SK-N-SH (cell line): Measurements from ENCODE around the gene ZNF592. TPM values are rescaled to one million over a fixed set of nuclear protein-coding genes. Genes with fewer than 3 reads are reported as not detected.

Experiments
- CTCF ChIA-PET: fragments of 300-600, 350-600 bp; formaldehyde crosslinking; extraction: SDS; loops from one replicate; lab custom pipeline; 2021; lab: Yijun Ruan, JAX
- POLR2A ChIA-PET: fragments of 350-600 bp; sonication (Branson Sonifier 250); formaldehyde crosslinking; extraction: SDS; loops from one replicate; lab custom pipeline; 2020; ENCODE audit warnings: antibody characterized with exemption, inconsistent platforms; lab: Yijun Ruan, JAX
- DNase-seq: peaks from one replicate; pipeline ENCODE4 v3.0.0; 2012
- H2AFZ ChIP-seq: fragments of 200-600 bp; sonication (generic); 2 replicates; pipeline ENCODE4 v1.8.1; 2016; ENCODE audit warnings: antibody characterized with exemption, mild to moderate bottlenecking, low read depth
- H3F3A ChIP-seq: fragments of 200-600 bp; sonication (generic); replicated peaks from 2 replicates; pipeline ENCODE3; 2016; ENCODE audit warnings: antibody characterized with exemption, mild to moderate bottlenecking; ENCODE audit not compliant: insufficient read depth
- H3K27ac ChIP-seq, 2 experiments: fragments of 200-500 bp in 1 of 2; fragments of 200-600 bp in 1 of 2; sonication (Bioruptor generic) in 1 of 2; sonication (generic), shearing (Covaris generic) in 1 of 2; 2 replicates each; pipeline versions ENCODE4 v1.5.1 to v1.6.1; 2014 to 2016; ENCODE audit warnings: low read depth in 2 of 2, inconsistent platforms in 1 of 2, low read length in 1 of 2, mild to moderate bottlenecking in 1 of 2, mixed read lengths in 1 of 2
- H3K27me3 ChIP-seq: fragments of 200-600 bp; sonication (generic), shearing (Covaris generic); 2 replicates; pipeline ENCODE4 v1.6.1; 2016; ENCODE audit warnings: mixed run types; ENCODE audit not compliant: insufficient read depth
- H3K36me3 ChIP-seq, 2 experiments: fragments of 200-500 bp in 1 of 2; fragments of 200-600 bp in 1 of 2; sonication (Bioruptor generic) in 1 of 2; sonication (generic) in 1 of 2; replicated peaks in 1 of 2; 2 replicates each; pipeline versions ENCODE3 to v1.5.1; 2014 to 2016; ENCODE audit warnings: low read length in 1 of 2, mild to moderate bottlenecking in 1 of 2; ENCODE audit not compliant: insufficient read depth in 2 of 2, control insufficient read depth in 1 of 2
- H3K4me1 ChIP-seq, 2 experiments: fragments of 200-500 bp in 1 of 2; fragments of 200-600 bp in 1 of 2; sonication (Bioruptor generic) in 1 of 2; sonication (generic), shearing (Covaris generic) in 1 of 2; 2 replicates each; pipeline versions ENCODE4 v1.5.1 to v1.6.1; 2014 to 2016; ENCODE audit warnings: low read depth in 1 of 2, low read length in 1 of 2, mixed run types in 1 of 2; ENCODE audit not compliant: insufficient read depth in 2 of 2, control insufficient read depth in 1 of 2
- H3K4me2 ChIP-seq: fragments of 200-600 bp; sonication (generic), shearing (Covaris generic); 2 replicates; pipeline ENCODE4 v1.6.1; 2017; ENCODE audit warnings: mixed run types
- H3K4me3 ChIP-seq, 2 experiments: fragments of 200-500 bp in 1 of 2; fragments of 200-600 bp in 1 of 2; sonication (Bioruptor generic) in 1 of 2; sonication (generic), shearing (Covaris generic) in 1 of 2; 2 replicates each; pipeline versions ENCODE4 v1.5.1 to v1.8.1; 2014 to 2016; ENCODE audit warnings: low read depth in 2 of 2, inconsistent platforms in 1 of 2, low read length in 1 of 2, mild to moderate bottlenecking in 1 of 2, mixed read lengths in 1 of 2, moderate library complexity in 1 of 2
- H3K79me2 ChIP-seq: fragments of 200-600 bp; sonication (generic); 2 replicates; pipeline ENCODE4 v1.8.1; 2017; ENCODE audit warnings: mild to moderate bottlenecking; ENCODE audit not compliant: insufficient read depth
- H3K9ac ChIP-seq: fragments of 200-600 bp; sonication (generic); 2 replicates; pipeline ENCODE4 v1.6.1; 2017; ENCODE audit warnings: mixed run types
- H3K9me2 ChIP-seq: fragments of 200-600 bp; sonication (generic); 2 replicates; pipeline ENCODE4 v1.6.1; 2017; ENCODE audit warnings: mixed run types
- H3K9me3 ChIP-seq: fragments of 200-600 bp; sonication (generic); 2 replicates; pipeline ENCODE4 v1.6.1; 2017; ENCODE audit warnings: mixed run types, mild to moderate bottlenecking, moderate library complexity
- H4K20me1 ChIP-seq: fragments of 200-600 bp; sonication (generic); 2 replicates; pipeline ENCODE4 v1.6.1; 2017; ENCODE audit warnings: mild to moderate bottlenecking, mixed run types; ENCODE audit not compliant: insufficient read depth
- ELF1 ChIP-seq: IDR thresholded peaks from 2 replicates; pipeline ENCODE4 v1.4.0; 2012
- EZH2phosphoT487 ChIP-seq: fragments of 200-600 bp; sonication (generic); IDR thresholded peaks from 2 replicates; pipeline ENCODE4 v1.6.1; 2017; ENCODE audit warnings: low read depth, mixed run types, mild to moderate bottlenecking, antibody characterized with exemption, moderate library complexity, borderline replicate concordance
- FOXJ3 ChIP-seq: sonication (generic); formaldehyde crosslinking; IDR thresholded peaks from 2 replicates; pipeline ENCODE4 v1.5.1; 2020; ENCODE audit warnings: mild to moderate bottlenecking, missing genetic modification reagents
- GATA2 ChIP-seq: sonication (generic); formaldehyde crosslinking; IDR thresholded peaks from 2 replicates; pipeline ENCODE4 v1.5.0; 2020; ENCODE audit warnings: mild to moderate bottlenecking, missing genetic modification reagents
- IRF3 ChIP-seq: fragments of 150-350 bp; IDR thresholded peaks from 2 replicates; pipeline ENCODE4 v1.6.1; 2016; ENCODE audit warnings: mild to moderate bottlenecking, low read depth, low read length
- MEF2A ChIP-seq: IDR thresholded peaks from 2 replicates; pipeline ENCODE4 v1.4.0; 2012; ENCODE audit warnings: low read depth, borderline replicate concordance
- NFIC ChIP-seq: IDR thresholded peaks from 2 replicates; pipeline ENCODE4 v1.4.0; 2012; ENCODE audit warnings: borderline replicate concordance
- NRF1 ChIP-seq: IDR thresholded peaks from 2 replicates; pipeline ENCODE4 v1.6.1; 2012; ENCODE audit warnings: low read depth, mild to moderate bottlenecking, low read length
- PBX3 ChIP-seq: IDR thresholded peaks from 2 replicates; pipeline ENCODE4; 2012
- RCOR1 ChIP-seq: fragments of 150-350 bp; IDR thresholded peaks from 2 replicates; pipeline ENCODE4 v1.6.1; 2017; ENCODE audit warnings: antibody characterized with exemption, low read length
- RFX5 ChIP-seq: IDR thresholded peaks from 2 replicates; pipeline ENCODE4 v1.6.1; 2012; ENCODE audit warnings: mild to moderate bottlenecking, improper control_type of control experiment, low read length
- RXRA ChIP-seq: IDR thresholded peaks from 2 replicates; pipeline ENCODE4 v1.4.0; 2012; ENCODE audit warnings: low read depth, mild to moderate bottlenecking, borderline replicate concordance
- SIN3A ChIP-seq: IDR thresholded peaks from 2 replicates; pipeline ENCODE4 v1.6.1; 2012; ENCODE audit warnings: low read depth, mild to moderate bottlenecking, low read length, moderate library complexity, borderline replicate concordance
- TCF12 ChIP-seq: IDR thresholded peaks from 2 replicates; pipeline ENCODE4 v1.4.0; 2012
- TEAD4 ChIP-seq: IDR thresholded peaks from 2 replicates; pipeline ENCODE4 v1.4.0; 2012; ENCODE audit warnings: mild to moderate bottlenecking, borderline replicate concordance; ENCODE audit not compliant: insufficient read depth
- USF1 ChIP-seq: IDR thresholded peaks from 2 replicates; pipeline ENCODE4 v1.4.0; 2012; ENCODE audit warnings: low read depth, borderline replicate concordance
- USF2 ChIP-seq: fragments of 150-350 bp; IDR thresholded peaks from 2 replicates; pipeline ENCODE4 v1.6.1; 2017; ENCODE audit warnings: antibody characterized with exemption, low read length, low read depth, borderline replicate concordance
- YY1 ChIP-seq: IDR thresholded peaks from 2 replicates; pipeline ENCODE4 v1.4.0; 2012; ENCODE audit warnings: low read depth, mild to moderate bottlenecking
- ZBTB33 ChIP-seq: IDR thresholded peaks from 2 replicates; pipeline ENCODE4 v1.4.0; 2012; ENCODE audit warnings: low read depth, borderline replicate concordance
- WGBS: methylation state at CpG from one replicate; pipeline ENCODE4 v1.1.6; 2017; ENCODE audit warnings: low lambda C conversion rate; 5-methylcytosine and 5-hydroxymethylcytosine counted together
- polyA plus RNA-seq, 3 experiments: library from polyadenylated mRNA; depleted of rRNA; stranded (reverse); fragments of >200 nt; gene quantifications; 2 replicates each; pipeline ENCODE4 v1.2.3, GENCODE V29; 2012

Gene ZNF592
- polyA plus RNA-seq, 1 of the 3 experiments (the other 2 are of a cell fraction) = 8.0 TPM

GRCh38 chr15:84833447-84834228, 85.2 kb downstream of the ZNF592 start:
- no peak overlapping the region for H2AFZ ChIP-seq
- H3K4me3 ChIP-seq = no peak overlapping the region
- DNase-seq = no peak
- peaks cover 7 to 10% of the 10 kb centered on the region in 2 experiments; a peak in 2 of 4 replicates for H3K4me1 ChIP-seq
- H3K4me2 ChIP-seq = no peak overlapping the region
- no peaks in the 10 kb centered on the region for H3K9me3 ChIP-seq
- no peaks in the 10 kb centered on the region for H4K20me1 ChIP-seq
- H3K9me2 ChIP-seq = no peaks in the 10 kb centered on the region
- WGBS = 46% methylated on average over 3 of the region's 4 CpGs
- no peak overlapping the region; a peak in 1 of 4 replicates for H3K27ac ChIP-seq
- no peaks in the 10 kb centered on the region for H3K79me2 ChIP-seq
- ChIA-PET CTCF (interaction anchor here (2.6 to 6.7 kb wide), 3 partner anchors 11 to 95 kb away, joined by 6 to 38 read pairs (median 15); no protein-coding TSS in a partner anchor), POLR2A (no interaction called here)
- no peak overlapping the region for H3K9ac ChIP-seq
- no peaks in the 10 kb centered on the region for H3K36me3 ChIP-seq
- H3F3A ChIP-seq = no peaks in the 10 kb centered on the region
- H3K27me3 ChIP-seq = no peaks in the 10 kb centered on the region
- TF ChIP-seq YY1 (no peak), RXRA (no peak), TCF12 (peak; percentile 35; the same call in 1 of the 2 replicates)

- H3K9me2 ChIP-seq = no peaks in the 10 kb centered on the region
- CTCF ChIA-PET = interaction anchor here (0.6 to 6.7 kb wide), 6 partner anchors 11 to 94 kb away, joined by 3 to 38 read pairs (median 6); no protein-coding TSS in a partner anchor
- H3K36me3 ChIP-seq = no peaks in the 10 kb centered on the region
- POLR2A ChIA-PET = no interaction called here
- no peaks in the 10 kb centered on the region for H4K20me1 ChIP-seq
- H3K4me3 ChIP-seq = no peak overlapping the region
- WGBS = 80% methylated on average over 4 of the region's 4 CpGs
- H3K4me1 ChIP-seq = peaks cover 7 to 9% of the 10 kb centered on the region in 2 experiments; a peak in 2 of 4 replicates
- H3K9ac ChIP-seq = no peak overlapping the region
- H3K27me3 ChIP-seq = no peaks in the 10 kb centered on the region
- no peaks in the 10 kb centered on the region for H3K79me2 ChIP-seq
- H3K4me2 ChIP-seq = no peak overlapping the region
- H3K27ac ChIP-seq = no peak overlapping the region
- no peak overlapping the region for H2AFZ ChIP-seq
- H3K9me3 ChIP-seq = no peaks in the 10 kb centered on the region
- no peak for DNase-seq
- H3F3A ChIP-seq = no peaks in the 10 kb centered on the region
- no peak for TF ChIP-seq NFIC
- TF ChIP-seq SIN3A = no peak
- TF ChIP-seq USF1 = no peak
- no peak for TF ChIP-seq FOXJ3 (CRISPR knock-in tag)
- no peak for TF ChIP-seq RFX5
- TF ChIP-seq ZBTB33 = no peak
- no peak for TF ChIP-seq MEF2A
- no peak for TF ChIP-seq TEAD4
- TF ChIP-seq IRF3 = no peak
- no peak for TF ChIP-seq YY1
- TF ChIP-seq NRF1 = no peak
- no peak for TF ChIP-seq GATA2 (CRISPR knock-in tag)
- TF ChIP-seq USF2 = no peak
- no peak for TF ChIP-seq RCOR1
- no peak for TF ChIP-seq EZH2phosphoT487
- no peak for TF ChIP-seq PBX3
- no peak for TF ChIP-seq TCF12
- TF ChIP-seq ELF1 = no peak
Observed at GRCh38 chr15:84834229-84834955, 86.0 kb downstream of the ZNF592 start.
